GM21423 (cell line): ENCODE data around the gene WDR90.
"Not testable (repeated sequence)": the region's sequence is repeated elsewhere in the genome, so short reads cannot be mapped to it uniquely, and the experiment has no call there.

ENCODE experiments used
- ATAC-seq: cut with Tn5 transposase; IDR thresholded peaks from one replicate; pipeline ENCODE4 v1.9.1; 2021; ENCODE audit warnings: mild to moderate bottlenecking, moderate library complexity; ENCODE audit not compliant: unreplicated experiment

WDR90 gene

GRCh38 chr16:704552-705380 is 55.6 kb downstream of the WDR90 start:
- ATAC-seq = no peak

GRCh38 chr16:705431-706188 is 56.4 kb downstream of the WDR90 start, which contains the start of gene FBXL16:
FBXL16 (minus strand) TSS chr16:705801; CDS start chr16:697405, 8,396 bp downstream.
- no peak for ATAC-seq

GRCh38 chr16:706189-707061 is 57.3 kb downstream of the WDR90 start:
- ATAC-seq = no peak

- no peak for ATAC-seq
Measured at GRCh38 chr16:707062-707538, 57.9 kb downstream of the WDR90 start.

- no peak for ATAC-seq
Measured at GRCh38 chr16:708019-708418, 58.9 kb downstream of the WDR90 start.

GRCh38 chr16:708959-709358 is 59.8 kb downstream of the WDR90 start:
- no peak for ATAC-seq

- ATAC-seq = no peak
Measured at GRCh38 chr16:709566-710499, 60.7 kb downstream of the WDR90 start.

GRCh38 chr16:710500-711075 is 61.4 kb downstream of the WDR90 start:
- ATAC-seq = no peak

GRCh38 chr16:711084-711483 is 61.9 kb downstream of the WDR90 start:
- ATAC-seq = no peak

GRCh38 chr16:711548-712320 is 62.6 kb downstream of the WDR90 start:
- ATAC-seq = no peak

- ATAC-seq = not testable (repeated sequence)
Measured at GRCh38 chr16:712740-713250, 63.6 kb downstream of the WDR90 start.

GRCh38 chr16:714079-714478 is 64.9 kb downstream of the WDR90 start:
- ATAC-seq = no peak

- ATAC-seq = peak; percentile 70
Measured at GRCh38 chr16:714558-715476, 65.7 kb downstream of the WDR90 start, which contains the start of gene METRN. METRN (plus strand) TSS chr16:715118; CDS start chr16:715290, 172 bp downstream.

- no peak for ATAC-seq
Measured at GRCh38 chr16:715477-716199, 66.5 kb downstream of the WDR90 start.

GRCh38 chr16:716200-716568 is 67.0 kb downstream of the WDR90 start:
- no peak for ATAC-seq

- ATAC-seq = no peak
Measured at GRCh38 chr16:716768-717325, 67.7 kb downstream of the WDR90 start.
